CD1c-positive myeloid dendritic cell (primary cell): ENCODE data around the gene GSTA1.
A peak's percentile ranks its signal among the peaks of the same experiment; 100 is the strongest.
"Not testable (repeated sequence)": the region's sequence is repeated elsewhere in the genome, so short reads cannot be mapped to it uniquely, and the experiment has no call there.

Experiments used
- DNase-seq: peaks from one replicate; pipeline ENCODE4 v3.0.0-alpha.2; 2016; ENCODE audit errors: extremely low spot score

The GSTA1 gene

GRCh38 chr6:52808660-52809059 is 5.0 kb upstream of the GSTA1 start:
- DNase-seq, result no peak

DNA sequence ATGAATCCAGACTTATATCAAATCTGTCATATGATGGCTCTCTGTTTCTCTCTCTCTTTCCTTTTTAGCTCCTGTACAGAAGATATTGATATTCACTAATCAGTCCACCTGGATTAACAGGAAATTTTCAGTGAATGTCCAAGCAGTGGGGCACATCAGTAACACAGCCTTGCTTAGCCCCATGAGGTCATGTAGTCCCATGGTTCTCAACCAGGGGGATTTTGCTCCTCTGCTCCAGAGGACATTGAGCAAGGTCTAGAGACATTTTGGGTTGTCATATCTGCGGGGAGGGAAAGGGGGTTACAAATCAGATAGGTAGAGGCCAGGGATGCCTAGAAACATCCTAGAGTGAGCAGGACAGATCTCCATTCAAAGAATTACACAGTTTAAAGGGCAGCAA is 810 bp downstream of the GSTA1 start:
- no peak for DNase-seq

GRCh38 chr6:52801188-52801841 is 2.3 kb downstream of the GSTA1 start:
- no peak for DNase-seq

- DNase-seq, result not testable (repeated sequence)
Observed at GRCh38 chr6:52799272-52799671, 4.3 kb downstream of the GSTA1 start.

DNA sequence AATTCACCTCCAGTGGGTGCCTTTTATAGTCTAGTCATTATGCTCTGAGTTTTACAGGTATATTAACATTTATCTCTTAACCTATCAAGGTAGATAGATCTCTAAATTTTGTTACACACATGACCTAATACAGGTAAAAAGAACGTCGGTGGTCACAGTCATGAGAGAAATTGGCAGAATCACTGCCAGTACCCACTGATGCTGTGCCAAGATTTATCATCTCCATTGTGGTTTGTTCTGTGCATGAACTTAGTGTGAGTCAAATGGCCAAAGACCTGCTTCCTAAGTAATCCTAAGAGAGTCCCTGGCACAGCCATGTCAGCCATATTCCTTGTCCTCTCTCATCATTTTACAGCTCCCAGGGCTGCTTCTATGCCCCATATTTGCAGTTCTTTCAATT is 9.2 kb downstream of the GSTA1 start:
- not testable (repeated sequence) for DNase-seq

- no peak for DNase-seq
Observed at GRCh38 chr6:52790861-52791260, 12.8 kb downstream of the GSTA1 start.

DNA sequence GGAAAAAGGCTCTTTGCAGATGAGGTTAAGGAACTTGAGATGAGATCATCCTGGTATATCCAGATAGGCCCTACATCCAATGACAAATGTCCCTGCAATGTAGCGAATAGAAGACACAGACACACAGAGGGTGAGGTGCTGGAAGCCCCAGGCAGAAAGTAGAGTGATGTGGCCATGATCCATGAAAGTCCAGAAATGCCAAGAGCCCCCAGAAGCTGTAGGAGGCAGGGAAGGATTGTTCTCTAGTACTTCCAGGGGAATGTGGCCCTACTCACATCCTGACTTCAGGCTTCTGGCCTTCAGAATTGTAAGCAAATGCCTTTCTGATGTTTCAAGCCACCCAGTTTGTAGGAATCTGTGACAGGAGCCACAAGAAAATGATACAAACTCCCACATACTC is 14.0 kb downstream of the GSTA1 start:
- not testable (repeated sequence) for DNase-seq

DNA sequence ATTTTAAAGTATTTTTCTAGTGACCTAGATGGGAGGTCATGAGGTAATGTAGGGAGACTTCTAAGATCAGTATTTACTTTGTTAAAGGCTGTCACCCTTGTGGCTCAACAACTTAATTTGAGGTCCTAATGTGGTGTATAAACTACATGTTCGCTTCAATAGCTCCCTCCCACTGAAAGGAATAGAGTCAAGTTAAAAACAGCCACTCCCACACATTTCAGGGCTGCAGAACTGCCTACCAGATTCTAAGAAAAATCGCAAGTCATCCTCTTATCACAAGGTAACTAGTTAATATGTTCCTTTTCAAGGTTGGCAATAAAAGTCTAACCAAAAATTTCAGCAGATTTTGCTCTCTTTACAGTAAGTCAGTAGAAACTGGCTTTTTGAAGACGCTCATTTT is 15.1 kb downstream of the GSTA1 start:
- DNase-seq, result no peak

- no peak for DNase-seq
Observed at GRCh38 chr6:52787917-52788316, 15.7 kb downstream of the GSTA1 start.

DNA sequence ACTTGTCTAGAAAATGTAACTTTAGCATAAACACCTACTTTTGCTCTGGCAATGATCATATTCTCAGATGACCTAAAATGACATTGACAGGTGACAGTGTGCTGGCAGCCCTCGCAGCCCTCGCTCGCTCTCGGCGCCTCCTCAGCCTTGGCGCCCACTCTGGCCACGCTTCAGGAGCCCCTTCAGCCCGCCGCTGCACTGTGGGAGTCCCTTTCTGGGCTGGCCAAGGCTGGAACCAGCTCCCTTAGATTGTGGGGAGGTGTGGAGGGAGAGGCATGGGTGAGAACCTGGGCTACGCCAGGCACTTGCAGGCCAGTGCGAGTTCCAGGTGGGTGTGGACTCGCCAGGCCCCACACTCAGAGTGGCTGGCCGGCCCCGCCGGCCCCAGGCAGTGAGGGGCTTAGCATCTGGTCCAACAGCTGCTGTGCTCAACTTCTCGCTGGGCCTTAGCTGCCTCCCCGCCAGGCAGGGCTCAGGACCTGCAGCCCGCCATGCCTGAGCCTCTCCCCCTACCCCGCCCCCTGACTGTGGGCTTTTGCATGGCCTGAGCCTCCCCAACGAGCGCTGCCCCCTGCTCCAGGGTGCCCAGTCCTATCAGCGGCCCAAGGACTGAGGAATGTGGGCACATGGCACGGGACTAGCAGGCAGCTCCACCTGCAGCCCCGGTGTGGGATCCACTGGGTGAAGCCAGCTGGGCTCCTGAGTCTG is 17.2 kb downstream of the GSTA1 start:
- DNase-seq, result no peak

- not testable (repeated sequence) for DNase-seq
Observed at GRCh38 chr6:52782696-52783274, 20.8 kb downstream of the GSTA1 start.

DNA sequence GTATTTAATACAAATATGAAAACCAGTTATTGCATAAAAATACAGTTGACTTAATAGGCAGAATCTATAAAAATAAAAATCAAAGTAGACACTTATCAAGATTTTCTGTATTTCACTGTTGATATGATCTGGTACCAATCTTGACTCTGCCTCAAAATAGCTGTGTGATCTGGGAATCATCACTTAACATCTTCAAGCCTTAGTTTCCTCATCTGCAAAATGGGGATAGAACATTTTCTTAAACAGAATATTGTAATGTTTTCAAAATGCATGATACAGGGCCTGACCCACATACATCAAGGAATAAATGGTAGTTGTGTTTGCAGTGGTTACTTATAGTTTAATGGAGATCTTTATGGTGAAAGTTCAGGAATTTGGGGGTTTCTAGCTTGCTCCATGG is 21.4 kb downstream of the GSTA1 start:
- not testable (repeated sequence) for DNase-seq

GRCh38 chr6:52779237-52779636 is 24.4 kb downstream of the GSTA1 start:
- DNase-seq, result no peak

GRCh38 chr6:52776711-52777351 is 26.8 kb downstream of the GSTA1 start:
- DNase-seq, result not testable (repeated sequence)

DNA sequence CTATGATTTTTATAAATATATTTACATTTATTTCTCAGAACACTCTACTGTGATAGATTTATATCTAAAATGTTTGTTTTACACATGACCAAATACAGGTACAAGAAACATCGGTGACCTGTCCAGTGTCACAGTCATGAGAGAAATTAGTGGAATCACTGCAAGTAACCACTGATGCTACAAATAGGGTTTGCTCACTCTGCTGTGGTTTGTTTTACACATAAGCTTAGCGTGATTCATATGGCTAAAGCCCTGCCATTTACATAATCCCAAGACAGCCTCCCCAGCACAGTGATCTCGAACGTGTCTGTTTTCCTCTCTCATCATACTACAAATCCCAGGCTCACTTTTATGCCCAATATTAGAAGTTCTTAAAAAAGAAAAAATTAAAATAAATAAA is 34.2 kb downstream of the GSTA1 start:
- DNase-seq, result not testable (repeated sequence)

DNA sequence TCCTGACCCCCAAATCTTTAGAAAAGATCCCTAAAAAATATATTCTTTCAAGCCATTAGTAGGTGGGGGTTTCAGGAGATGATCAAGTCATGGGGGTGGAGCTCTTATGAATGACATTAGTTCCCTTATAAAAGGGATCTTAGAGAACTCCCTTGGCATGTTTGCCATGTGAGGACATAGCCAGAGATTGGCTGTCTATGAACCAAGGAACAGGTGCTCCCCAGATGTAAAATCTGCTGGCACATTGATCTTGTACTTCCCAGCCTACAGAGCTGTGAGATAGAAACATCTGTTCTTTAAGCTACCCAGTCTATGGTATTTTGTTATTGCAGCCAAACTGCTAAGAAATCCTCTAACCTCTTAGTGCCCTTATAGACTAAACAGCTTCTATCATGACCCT is 36.0 kb downstream of the GSTA1 start:
- not testable (repeated sequence) for DNase-seq

- DNase-seq, result not testable (repeated sequence)
Observed at GRCh38 chr6:52763322-52763916, 40.2 kb downstream of the GSTA1 start, which contains the start of gene GSTA2. Gene GSTA2 (minus strand): TSS chr6:52763475. CDS start chr6:52757947, 5,528 bp downstream.

DNA sequence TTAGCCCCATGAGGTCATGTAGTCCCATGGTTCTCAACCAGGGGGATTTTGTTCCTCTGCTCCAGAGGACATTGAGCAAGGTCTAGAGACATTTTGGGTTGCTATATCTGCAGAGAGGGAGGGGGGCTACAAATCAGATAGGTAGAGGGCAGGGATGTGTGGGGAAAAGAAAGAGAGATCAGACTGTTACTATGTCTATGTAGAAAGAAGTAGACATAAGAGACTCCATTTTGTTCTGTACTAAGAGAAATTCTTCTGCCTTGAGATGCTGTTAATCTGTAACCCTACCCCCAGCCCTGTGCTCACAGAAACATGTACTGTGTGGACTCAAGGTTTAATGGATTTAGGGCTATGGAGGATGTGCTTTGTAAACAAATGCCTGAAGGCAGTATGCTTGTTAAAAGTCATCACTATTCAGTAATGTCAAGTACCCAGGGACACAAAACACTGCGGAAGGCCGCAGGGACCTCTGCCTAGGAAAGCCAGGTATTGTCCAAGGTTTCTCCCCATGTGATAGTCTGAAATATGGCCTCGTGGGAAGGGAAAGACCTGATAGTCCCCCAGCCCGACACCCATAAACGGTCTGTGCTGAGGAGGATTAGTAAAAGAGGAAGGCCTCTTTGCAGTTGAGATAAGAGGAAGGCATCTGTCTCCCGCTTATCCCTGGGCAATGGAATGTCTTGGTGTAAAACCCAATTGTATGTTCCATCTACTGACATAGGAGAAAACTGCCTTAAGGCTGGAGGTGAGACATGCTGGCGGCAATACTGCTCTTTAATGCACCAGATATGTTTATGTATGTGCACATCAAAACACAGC is 41.7 kb downstream of the GSTA1 start:
- DNase-seq, result not testable (repeated sequence)

GRCh38 chr6:52760105-52760765 is 43.4 kb downstream of the GSTA1 start:
- DNase-seq, result peak; percentile 3

GRCh38 chr6:52759085-52759484 is 44.5 kb downstream of the GSTA1 start:
- DNase-seq, result no peak
